Astrocyte (in vitro differentiated cells and primary cell): ENCODE results near the gene SNX30.

Source experiments
- EZH2 ChIP-seq: IDR thresholded peaks from 2 replicates; pipeline ENCODE4 v1.6.1; 2012; ENCODE audit warnings: mild to moderate bottlenecking, low read length, inconsistent platforms; ENCODE audit not compliant: insufficient read depth
- TF ChIP-seq, protein P1 (sequence below): IDR thresholded peaks from 2 replicates; pipeline ENCODE4 v1.5.1; 2011; ENCODE audit warnings: low read depth, mild to moderate bottlenecking, inconsistent platforms, low read length, moderate library complexity; ENCODE audit not compliant: insufficient read depth

DNA sequence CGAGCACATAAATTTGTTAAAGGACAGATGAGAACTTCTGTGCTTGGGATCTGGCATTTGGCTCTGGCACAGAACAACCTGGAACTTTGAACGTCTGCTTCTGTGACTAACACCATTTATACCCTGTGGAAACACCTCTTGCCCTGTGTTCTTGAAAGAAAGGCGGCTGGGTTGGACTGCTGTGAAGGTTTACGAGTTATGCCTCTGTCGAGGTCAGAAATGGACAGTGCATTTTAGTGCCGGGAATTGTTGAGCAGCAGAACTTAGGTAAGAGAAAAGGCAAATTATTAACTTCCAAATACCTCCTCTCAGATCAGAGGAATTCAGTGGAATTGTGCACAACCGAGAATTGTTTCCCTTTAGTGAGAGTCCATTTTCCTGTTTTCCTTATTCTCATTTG, 18.6 kb upstream of the SNX30 start:
- TF ChIP-seq, protein P1, sequence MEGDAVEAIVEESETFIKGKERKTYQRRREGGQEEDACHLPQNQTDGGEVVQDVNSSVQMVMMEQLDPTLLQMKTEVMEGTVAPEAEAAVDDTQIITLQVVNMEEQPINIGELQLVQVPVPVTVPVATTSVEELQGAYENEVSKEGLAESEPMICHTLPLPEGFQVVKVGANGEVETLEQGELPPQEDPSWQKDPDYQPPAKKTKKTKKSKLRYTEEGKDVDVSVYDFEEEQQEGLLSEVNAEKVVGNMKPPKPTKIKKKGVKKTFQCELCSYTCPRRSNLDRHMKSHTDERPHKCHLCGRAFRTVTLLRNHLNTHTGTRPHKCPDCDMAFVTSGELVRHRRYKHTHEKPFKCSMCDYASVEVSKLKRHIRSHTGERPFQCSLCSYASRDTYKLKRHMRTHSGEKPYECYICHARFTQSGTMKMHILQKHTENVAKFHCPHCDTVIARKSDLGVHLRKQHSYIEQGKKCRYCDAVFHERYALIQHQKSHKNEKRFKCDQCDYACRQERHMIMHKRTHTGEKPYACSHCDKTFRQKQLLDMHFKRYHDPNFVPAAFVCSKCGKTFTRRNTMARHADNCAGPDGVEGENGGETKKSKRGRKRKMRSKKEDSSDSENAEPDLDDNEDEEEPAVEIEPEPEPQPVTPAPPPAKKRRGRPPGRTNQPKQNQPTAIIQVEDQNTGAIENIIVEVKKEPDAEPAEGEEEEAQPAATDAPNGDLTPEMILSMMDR = no peak
- no peak for TF ChIP-seq EZH2
